Measurements from ENCODE around the gene PLTP. TPM values are rescaled to one million over a fixed set of nuclear protein-coding genes. Genes with fewer than 3 reads are reported as not detected.

Gene PLTP
- total and polyA plus RNA-seq, 2 of the 13 experiments (the other 11 are each of a cell fraction or from before 2014, with no cell fraction given), result 16.9 to 28.6 TPM

DNA sequence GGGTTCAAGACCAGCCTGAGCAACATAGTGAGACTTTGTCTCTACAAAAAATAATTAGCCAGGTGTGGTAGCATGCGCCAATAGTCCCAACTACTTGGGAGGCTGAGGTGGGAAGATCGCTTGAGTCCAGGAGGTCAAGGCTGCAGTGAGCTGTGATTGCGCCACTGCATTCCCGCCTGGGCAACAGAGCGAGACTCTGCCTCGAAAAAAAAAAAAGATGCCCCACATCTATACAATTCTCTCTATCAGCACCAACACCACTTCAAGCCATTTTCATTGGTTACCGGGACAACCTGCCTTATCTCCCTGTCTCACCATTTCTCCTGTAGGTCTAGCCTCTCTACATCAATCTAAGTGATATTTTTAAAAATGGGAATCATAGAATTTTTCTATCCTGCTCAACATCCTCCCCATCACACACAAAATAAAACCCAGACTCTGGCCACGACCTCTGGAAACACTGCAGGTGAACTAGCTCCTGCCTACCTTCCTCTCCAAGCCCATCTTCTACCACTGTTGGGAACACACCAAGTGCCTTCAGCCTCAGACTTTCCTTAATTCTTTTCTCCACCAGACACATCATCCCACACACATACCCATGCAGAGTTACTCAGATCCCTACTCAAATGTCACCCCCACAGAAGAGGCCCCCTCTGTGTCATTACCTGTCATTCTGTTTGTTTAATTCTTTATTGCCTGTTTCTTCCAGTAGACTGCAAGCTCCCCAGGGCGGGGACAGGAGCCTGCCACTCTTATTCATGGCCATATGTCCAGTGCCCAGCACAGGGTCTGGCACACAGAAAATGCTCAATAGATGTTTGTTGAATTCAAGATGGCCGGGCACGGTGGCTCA is 9.6 kb upstream of the PLTP start (continued):
- TF ChIP-seq, protein P1, sequence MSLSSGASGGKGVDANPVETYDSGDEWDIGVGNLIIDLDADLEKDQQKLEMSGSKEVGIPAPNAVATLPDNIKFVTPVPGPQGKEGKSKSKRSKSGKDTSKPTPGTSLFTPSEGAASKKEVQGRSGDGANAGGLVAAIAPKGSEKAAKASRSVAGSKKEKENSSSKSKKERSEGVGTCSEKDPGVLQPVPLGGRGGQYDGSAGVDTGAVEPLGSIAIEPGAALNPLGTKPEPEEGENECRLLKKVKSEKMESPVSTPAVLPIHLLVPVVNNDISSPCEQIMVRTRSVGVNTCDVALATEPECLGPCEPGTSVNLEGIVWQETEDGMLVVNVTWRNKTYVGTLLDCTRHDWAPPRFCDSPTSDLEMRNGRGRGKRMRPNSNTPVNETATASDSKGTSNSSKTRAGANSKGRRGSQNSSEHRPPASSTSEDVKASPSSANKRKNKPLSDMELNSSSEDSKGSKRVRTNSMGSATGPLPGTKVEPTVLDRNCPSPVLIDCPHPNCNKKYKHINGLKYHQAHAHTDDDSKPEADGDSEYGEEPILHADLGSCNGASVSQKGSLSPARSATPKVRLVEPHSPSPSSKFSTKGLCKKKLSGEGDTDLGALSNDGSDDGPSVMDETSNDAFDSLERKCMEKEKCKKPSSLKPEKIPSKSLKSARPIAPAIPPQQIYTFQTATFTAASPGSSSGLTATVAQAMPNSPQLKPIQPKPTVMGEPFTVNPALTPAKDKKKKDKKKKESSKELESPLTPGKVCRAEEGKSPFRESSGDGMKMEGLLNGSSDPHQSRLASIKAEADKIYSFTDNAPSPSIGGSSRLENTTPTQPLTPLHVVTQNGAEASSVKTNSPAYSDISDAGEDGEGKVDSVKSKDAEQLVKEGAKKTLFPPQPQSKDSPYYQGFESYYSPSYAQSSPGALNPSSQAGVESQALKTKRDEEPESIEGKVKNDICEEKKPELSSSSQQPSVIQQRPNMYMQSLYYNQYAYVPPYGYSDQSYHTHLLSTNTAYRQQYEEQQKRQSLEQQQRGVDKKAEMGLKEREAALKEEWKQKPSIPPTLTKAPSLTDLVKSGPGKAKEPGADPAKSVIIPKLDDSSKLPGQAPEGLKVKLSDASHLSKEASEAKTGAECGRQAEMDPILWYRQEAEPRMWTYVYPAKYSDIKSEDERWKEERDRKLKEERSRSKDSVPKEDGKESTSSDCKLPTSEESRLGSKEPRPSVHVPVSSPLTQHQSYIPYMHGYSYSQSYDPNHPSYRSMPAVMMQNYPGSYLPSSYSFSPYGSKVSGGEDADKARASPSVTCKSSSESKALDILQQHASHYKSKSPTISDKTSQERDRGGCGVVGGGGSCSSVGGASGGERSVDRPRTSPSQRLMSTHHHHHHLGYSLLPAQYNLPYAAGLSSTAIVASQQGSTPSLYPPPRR (CRISPR knock-in tag; IDR thresholded peaks at IDR 0.05; ENCODE audit: borderline replicate concordance), result 0 out of 2 replicates have a peak, but pooled peaks have one; percentile 39
- TF ChIP-seq, protein P2, sequence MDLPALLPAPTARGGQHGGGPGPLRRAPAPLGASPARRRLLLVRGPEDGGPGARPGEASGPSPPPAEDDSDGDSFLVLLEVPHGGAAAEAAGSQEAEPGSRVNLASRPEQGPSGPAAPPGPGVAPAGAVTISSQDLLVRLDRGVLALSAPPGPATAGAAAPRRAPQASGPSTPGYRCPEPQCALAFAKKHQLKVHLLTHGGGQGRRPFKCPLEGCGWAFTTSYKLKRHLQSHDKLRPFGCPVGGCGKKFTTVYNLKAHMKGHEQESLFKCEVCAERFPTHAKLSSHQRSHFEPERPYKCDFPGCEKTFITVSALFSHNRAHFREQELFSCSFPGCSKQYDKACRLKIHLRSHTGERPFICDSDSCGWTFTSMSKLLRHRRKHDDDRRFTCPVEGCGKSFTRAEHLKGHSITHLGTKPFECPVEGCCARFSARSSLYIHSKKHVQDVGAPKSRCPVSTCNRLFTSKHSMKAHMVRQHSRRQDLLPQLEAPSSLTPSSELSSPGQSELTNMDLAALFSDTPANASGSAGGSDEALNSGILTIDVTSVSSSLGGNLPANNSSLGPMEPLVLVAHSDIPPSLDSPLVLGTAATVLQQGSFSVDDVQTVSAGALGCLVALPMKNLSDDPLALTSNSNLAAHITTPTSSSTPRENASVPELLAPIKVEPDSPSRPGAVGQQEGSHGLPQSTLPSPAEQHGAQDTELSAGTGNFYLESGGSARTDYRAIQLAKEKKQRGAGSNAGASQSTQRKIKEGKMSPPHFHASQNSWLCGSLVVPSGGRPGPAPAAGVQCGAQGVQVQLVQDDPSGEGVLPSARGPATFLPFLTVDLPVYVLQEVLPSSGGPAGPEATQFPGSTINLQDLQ (CRISPR knock-in tag; IDR thresholded peaks at IDR 0.05), result 0 out of 2 replicates have a peak, but pooled peaks have one; percentile 23
- TF ChIP-seq SETDB1 (CRISPR knock-in tag; IDR thresholded peaks at IDR 0.05; ENCODE audit: borderline replicate concordance) (0 out of 2 replicates have a peak, but pooled peaks have one; percentile 48), ISL2 (CRISPR knock-in tag; IDR thresholded peaks at IDR 0.05) (peak; percentile 29; the same call in 1 of the 2 replicates), ZNF709 (CRISPR knock-in tag; IDR thresholded peaks at IDR 0.05) (0 out of 2 replicates have a peak, but pooled peaks have one; percentile 28), NFE2L1 (CRISPR knock-in tag; IDR thresholded peaks at IDR 0.05; ENCODE audit: borderline replicate concordance) (no peak), TSC22D2 (CRISPR knock-in tag; IDR thresholded peaks at IDR 0.05; ENCODE audit: borderline replicate concordance) (0 out of 2 replicates have a peak, but pooled peaks have one; percentile 38), DR1 (CRISPR knock-in tag; IDR thresholded peaks at IDR 0.05) (no peak), SNAPC2 (CRISPR knock-in tag; IDR thresholded peaks at IDR 0.05) (no peak)
- TF ChIP-seq, protein P3, sequence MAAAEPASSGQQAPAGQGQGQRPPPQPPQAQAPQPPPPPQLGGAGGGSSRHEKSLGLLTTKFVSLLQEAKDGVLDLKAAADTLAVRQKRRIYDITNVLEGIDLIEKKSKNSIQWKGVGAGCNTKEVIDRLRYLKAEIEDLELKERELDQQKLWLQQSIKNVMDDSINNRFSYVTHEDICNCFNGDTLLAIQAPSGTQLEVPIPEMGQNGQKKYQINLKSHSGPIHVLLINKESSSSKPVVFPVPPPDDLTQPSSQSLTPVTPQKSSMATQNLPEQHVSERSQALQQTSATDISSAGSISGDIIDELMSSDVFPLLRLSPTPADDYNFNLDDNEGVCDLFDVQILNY (CRISPR knock-in tag; conservative IDR thresholded peaks at IDR 0.05), result no peak
- TF ChIP-seq, protein P4, sequence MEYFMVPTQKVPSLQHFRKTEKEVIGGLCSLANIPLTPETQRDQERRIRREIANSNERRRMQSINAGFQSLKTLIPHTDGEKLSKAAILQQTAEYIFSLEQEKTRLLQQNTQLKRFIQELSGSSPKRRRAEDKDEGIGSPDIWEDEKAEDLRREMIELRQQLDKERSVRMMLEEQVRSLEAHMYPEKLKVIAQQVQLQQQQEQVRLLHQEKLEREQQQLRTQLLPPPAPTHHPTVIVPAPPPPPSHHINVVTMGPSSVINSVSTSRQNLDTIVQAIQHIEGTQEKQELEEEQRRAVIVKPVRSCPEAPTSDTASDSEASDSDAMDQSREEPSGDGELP (IDR thresholded peaks at IDR 0.05; ENCODE audit: borderline replicate concordance, low read depth), result no peak
- TF ChIP-seq, protein P5, sequence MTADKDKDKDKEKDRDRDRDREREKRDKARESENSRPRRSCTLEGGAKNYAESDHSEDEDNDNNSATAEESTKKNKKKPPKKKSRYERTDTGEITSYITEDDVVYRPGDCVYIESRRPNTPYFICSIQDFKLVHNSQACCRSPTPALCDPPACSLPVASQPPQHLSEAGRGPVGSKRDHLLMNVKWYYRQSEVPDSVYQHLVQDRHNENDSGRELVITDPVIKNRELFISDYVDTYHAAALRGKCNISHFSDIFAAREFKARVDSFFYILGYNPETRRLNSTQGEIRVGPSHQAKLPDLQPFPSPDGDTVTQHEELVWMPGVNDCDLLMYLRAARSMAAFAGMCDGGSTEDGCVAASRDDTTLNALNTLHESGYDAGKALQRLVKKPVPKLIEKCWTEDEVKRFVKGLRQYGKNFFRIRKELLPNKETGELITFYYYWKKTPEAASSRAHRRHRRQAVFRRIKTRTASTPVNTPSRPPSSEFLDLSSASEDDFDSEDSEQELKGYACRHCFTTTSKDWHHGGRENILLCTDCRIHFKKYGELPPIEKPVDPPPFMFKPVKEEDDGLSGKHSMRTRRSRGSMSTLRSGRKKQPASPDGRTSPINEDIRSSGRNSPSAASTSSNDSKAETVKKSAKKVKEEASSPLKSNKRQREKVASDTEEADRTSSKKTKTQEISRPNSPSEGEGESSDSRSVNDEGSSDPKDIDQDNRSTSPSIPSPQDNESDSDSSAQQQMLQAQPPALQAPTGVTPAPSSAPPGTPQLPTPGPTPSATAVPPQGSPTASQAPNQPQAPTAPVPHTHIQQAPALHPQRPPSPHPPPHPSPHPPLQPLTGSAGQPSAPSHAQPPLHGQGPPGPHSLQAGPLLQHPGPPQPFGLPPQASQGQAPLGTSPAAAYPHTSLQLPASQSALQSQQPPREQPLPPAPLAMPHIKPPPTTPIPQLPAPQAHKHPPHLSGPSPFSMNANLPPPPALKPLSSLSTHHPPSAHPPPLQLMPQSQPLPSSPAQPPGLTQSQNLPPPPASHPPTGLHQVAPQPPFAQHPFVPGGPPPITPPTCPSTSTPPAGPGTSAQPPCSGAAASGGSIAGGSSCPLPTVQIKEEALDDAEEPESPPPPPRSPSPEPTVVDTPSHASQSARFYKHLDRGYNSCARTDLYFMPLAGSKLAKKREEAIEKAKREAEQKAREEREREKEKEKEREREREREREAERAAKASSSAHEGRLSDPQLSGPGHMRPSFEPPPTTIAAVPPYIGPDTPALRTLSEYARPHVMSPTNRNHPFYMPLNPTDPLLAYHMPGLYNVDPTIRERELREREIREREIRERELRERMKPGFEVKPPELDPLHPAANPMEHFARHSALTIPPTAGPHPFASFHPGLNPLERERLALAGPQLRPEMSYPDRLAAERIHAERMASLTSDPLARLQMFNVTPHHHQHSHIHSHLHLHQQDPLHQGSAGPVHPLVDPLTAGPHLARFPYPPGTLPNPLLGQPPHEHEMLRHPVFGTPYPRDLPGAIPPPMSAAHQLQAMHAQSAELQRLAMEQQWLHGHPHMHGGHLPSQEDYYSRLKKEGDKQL (CRISPR knock-in tag; IDR thresholded peaks at IDR 0.05; ENCODE audit: low read depth), result peak; percentile 18; the same call in 1 of the 2 replicates

Data from HepG2 (cell line).